HG03097 (cell line): Measurements from ENCODE around the gene RAPGEF2.
"Not testable (repeated sequence)": the region's sequence is repeated elsewhere in the genome, so short reads cannot be mapped to it uniquely, and the experiment has no call there.

ENCODE experiments used
- ATAC-seq: cut with Tn5 transposase; IDR thresholded peaks from one replicate; pipeline ENCODE4 v1.9.1; 2021; ENCODE audit not compliant: unreplicated experiment, low FRiP score

The RAPGEF2 gene, protein sequence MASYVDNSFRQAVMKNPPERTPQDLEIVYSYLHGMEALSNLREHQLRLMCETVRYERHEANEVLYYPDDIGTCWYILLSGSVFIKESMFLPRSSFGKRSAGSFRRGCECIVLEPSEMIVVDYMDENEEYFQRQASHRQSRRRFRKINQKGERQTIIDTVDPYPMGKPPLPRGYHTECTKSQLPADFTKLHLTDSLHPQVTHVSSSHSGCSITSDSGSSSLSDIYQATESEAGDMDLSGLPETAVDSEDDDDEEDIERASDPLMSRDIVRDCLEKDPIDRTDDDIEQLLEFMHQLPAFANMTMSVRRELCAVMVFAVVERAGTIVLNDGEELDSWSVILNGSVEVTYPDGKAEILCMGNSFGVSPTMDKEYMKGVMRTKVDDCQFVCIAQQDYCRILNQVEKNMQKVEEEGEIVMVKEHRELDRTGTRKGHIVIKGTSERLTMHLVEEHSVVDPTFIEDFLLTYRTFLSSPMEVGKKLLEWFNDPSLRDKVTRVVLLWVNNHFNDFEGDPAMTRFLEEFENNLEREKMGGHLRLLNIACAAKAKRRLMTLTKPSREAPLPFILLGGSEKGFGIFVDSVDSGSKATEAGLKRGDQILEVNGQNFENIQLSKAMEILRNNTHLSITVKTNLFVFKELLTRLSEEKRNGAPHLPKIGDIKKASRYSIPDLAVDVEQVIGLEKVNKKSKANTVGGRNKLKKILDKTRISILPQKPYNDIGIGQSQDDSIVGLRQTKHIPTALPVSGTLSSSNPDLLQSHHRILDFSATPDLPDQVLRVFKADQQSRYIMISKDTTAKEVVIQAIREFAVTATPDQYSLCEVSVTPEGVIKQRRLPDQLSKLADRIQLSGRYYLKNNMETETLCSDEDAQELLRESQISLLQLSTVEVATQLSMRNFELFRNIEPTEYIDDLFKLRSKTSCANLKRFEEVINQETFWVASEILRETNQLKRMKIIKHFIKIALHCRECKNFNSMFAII (N-terminal part only)

DNA sequence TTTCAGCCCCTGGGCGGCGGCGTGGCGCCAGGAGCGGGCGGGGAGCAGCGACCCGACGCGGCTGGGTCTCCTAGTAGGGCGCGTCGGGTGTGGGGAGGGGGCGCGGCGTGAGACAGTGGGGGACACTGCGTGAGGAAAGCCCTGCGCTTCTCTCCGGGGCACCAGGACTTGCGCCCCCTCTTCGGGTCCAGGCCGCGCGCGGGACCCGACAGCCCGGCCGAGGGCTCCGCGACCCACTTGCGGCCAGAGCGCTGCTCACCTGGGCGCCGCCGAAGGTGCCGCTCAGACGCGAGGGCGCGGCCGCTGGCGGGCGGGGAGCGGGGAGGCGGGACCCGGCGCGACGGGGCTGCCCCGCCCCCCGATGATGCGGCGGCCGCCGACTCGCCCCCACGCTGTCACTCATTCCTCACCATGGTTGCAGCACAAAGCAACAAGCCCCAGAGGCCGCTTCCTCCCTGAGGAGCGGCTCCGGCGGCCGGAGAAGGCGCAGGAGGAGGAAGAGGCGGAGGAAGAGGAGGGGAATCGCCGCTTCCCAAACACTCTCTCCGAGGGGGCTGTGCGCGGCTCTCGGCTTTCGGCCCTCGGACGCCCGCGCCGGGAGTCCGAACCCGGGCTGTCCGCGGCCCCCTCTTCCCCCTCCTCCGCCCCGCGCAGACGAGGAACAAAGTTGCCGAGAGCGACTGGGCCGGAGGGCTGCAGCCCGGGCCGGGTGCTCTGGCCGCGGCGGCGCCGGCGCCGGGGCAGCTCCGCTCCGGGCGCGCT is at the start of gene RAPGEF2:
Gene RAPGEF2, plus strand, starts transcription at position 458 of the 762 bp plus-strand sequence. CDS start 1,084 bp downstream, outside the sequence.
- peak; percentile 71 for ATAC-seq

GRCh38 chr4:159055833-159056232 is 47.0 kb upstream of the RAPGEF2 start:
- no peak for ATAC-seq

DNA sequence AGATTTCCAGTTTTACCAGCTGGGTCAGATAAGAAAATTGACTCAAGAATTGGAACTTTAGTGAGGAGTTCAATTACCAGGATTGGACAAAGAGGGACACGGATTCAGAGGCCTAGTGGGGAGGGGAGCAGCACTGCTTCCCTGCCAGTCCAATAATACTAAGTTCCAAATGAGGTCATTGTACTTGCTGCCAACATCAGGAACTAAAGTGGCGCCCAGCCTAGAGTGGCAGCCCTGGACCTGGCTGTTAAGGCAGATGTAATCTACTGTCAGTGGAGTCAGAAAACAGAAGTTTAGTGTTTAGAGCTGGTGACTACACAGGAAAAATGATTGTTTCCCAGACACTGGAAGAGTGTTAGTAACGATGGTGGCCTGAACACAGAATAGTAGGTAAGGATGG is 42.7 kb upstream of the RAPGEF2 start:
- no peak for ATAC-seq

DNA sequence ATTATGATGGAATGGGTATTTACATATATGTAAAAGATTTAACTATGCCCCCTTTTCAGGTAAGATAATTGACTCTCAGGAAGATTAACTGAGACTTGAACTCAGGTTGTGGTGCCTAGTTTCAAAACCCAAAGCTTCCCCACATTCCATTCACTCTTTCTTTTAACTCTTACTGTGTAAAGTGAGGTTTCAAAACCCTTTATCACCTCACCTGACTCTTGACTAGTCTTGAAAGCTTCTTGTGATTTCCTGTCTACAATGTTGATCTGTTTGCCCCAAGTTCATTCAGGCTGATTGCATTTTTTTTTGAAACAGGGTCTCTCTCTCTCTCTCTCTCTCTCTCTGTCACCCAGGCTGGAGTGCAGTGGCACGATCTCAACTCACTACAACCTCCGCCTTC is 40.5 kb upstream of the RAPGEF2 start:
- ATAC-seq, result no peak

DNA sequence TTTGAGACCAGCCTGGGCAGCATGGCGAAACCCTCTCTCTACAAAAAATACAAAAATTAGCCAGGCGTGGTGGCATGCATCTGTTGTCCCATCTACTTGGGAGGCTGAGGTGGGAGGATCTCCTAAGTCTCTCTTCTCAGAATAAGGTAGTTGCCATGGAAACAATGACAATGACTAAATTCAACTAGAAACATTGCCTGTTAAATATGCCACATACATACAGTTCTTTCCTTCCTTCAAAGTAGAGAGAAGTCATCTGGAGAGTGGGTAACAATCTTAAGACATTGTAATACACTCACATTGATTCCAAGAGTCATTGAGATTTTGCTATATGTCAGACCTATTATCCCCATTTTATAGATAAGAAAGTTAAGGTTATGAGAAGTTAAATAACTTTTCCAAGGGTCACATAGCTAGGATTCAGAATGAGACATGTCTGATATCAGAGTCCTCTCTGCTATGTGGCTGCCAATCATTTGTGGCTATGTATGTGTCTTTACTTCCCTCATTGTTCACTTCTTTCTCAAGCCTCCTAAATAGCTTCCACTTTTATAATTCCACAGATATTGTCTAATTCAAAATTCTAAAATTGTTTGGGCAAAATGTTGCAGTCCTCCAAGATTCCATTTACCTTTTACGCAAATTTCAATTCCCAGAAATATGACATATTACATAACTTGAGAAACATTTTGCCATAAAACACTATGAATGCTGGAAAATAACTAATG is 37.2 kb upstream of the RAPGEF2 start:
- ATAC-seq, result no peak

- ATAC-seq, result not testable (repeated sequence)
These were observed 34.7 kb upstream of the RAPGEF2 start for GRCh38 chr4:159068139-159068538.

- no peak for ATAC-seq
These were observed 33.0 kb upstream of the RAPGEF2 start for GRCh38 chr4:159069922-159070321.

- ATAC-seq, result no peak
These were observed 32.1 kb upstream of the RAPGEF2 start for GRCh38 chr4:159070742-159071141.

DNA sequence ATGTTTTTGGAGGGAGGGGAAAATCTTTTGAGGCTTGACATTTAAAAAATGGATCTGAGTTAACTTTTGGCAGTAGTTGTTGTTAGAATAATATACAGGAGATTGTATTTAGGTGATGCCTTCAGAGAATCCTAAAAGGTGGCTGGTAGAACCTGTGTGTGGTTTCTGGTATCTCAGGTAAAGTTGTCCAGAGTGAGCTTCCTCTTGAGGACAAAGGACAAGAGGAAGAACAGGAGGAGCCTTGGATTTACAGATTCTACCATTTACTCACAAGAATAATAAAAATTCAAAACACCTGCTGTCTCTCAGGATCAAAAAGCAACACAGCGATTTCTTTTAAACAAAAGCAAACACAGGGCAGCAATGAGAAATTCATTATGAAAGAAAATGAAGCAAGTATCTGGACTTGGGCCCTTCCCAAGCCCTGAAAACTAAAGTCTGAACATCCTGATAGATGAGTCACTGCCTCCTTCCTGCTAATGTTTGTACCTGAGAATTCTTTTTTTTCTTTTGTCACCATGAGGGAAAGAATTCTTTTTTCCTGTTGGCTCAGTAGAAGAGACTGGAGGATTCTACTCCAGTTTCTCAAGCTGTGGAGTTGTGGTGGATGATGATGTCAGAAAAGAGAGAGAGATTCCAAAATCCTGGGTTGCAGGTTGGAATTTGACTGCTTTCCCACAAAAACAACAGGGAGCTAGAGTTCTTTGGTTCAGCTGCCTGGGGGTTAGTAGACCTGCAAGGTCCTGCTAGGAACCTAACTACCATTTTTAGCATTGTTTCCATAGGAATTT is 31.5 kb upstream of the RAPGEF2 start:
- ATAC-seq, result no peak

DNA sequence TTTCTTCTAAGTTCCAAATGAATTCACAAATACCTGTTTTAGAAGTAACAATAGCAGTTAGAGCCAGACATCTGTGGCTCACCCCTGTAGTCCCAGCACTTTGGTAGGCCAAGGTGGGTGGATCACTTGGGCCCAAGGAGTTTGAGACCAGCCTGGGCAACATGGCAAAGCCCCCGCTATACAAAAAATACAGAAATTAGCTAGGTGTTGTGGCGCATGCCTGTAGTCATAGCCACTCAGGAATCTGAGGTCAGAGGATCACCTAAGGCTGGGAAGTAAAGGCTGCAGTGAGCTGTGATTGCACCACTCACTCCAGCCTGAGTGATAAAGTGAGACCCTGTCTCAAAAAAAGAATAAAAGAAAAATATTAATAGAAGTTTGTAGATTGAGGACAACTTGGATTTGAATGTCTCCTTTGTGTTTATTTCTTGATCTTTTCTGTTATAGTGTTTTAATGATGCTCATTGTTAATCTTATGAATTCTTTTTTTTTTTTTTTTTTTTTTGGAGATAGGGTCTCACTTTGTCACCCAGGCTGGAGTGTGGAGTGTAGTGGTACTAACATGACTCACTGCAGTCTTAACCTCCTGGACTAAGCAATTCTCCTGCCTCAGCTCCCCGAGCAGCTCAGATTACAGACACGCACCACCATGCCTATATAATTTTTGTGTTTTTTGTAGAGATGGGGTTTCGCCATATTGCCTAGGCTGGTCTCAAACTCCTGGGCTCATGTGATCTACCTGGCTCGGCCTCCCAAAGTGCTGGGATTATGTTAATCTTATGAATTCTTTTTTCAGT is 30.7 kb upstream of the RAPGEF2 start:
- ATAC-seq, result no peak

- no peak for ATAC-seq
These were observed 27.3 kb upstream of the RAPGEF2 start for GRCh38 chr4:159075531-159075932.

GRCh38 chr4:159077018-159077417 is 25.9 kb upstream of the RAPGEF2 start:
- not testable (repeated sequence) for ATAC-seq

GRCh38 chr4:159077702-159078495 is 25.0 kb upstream of the RAPGEF2 start:
- ATAC-seq, result peak; percentile 89

- ATAC-seq, result no peak
These were observed 23.8 kb upstream of the RAPGEF2 start for GRCh38 chr4:159079074-159079473.

DNA sequence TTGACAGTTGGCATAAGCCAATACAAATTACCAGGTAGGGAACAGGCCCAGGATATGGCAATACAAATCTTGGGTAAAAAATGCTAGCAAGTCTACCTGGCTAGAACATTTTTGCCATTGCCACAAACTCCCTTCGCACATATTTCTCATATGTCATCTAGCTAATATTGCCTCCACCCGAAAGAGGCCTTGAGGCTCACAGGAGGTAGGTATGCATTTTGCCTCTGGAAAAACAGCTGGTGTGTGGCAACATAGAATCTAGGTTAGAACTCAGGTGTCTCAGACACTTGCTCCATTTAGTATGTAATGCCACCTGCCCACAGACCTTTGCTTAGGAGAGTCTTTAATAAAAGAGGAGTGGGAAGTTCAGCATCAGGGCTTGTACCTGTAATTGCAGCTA is 16.3 kb upstream of the RAPGEF2 start:
- no peak for ATAC-seq

DNA sequence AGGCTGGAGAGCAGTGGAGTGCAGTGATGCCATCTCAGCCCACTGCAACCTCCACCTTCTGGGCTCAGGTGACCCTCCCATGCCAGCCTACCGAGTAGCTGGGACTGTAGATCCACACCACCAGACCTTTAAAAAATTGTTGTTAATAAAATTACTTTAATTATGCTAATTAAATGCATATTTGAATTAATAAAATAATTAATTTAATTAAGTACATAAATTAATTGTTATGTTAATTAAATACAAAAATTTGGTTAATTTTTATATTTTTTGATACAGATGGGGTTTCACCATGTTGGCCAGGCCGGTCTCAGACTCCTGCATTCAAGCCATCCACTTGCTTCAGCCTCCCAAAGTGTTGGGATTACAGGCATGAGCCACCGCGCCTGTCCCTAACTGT is 12.6 kb upstream of the RAPGEF2 start:
- no peak for ATAC-seq

- not testable (repeated sequence) for ATAC-seq
These were observed 8.7 kb upstream of the RAPGEF2 start for GRCh38 chr4:159094156-159094555.

GRCh38 chr4:159096434-159096833 is 6.4 kb upstream of the RAPGEF2 start:
- ATAC-seq, result no peak
